Measurements from ENCODE around the gene HSP90AB1.
A peak's percentile ranks its signal among the peaks of the same experiment; 100 is the strongest.

Gene HSP90AB1

GRCh38 chr6:44292661-44293365, 45.9 kb downstream of the HSP90AB1 start:
- no peak for DNase-seq

GRCh38 chr6:44294832-44295791, 48.2 kb downstream of the HSP90AB1 start:
- DNase-seq, result no peak

- DNase-seq, result peak; percentile 37
These were observed 50.5 kb downstream of the HSP90AB1 start for GRCh38 chr6:44297063-44298038.

GRCh38 chr6:44298055-44298803, 51.3 kb downstream of the HSP90AB1 start:
- DNase-seq, result no peak

GRCh38 chr6:44298864-44299263, 52.0 kb downstream of the HSP90AB1 start:
- DNase-seq, result no peak

- no peak for DNase-seq
These were observed 53.5 kb downstream of the HSP90AB1 start for GRCh38 chr6:44300292-44300823.

GRCh38 chr6:44301106-44301505, 54.2 kb downstream of the HSP90AB1 start:
- DNase-seq, result no peak

- DNase-seq, result no peak
These were observed 55.1 kb downstream of the HSP90AB1 start for GRCh38 chr6:44301782-44302564.

- DNase-seq, result no peak
These were observed 56.0 kb downstream of the HSP90AB1 start for GRCh38 chr6:44302856-44303255.
